Adrenal gland (tissue), 12 donors: ENCODE data around the gene RNF6. TPM values are rescaled to one million over a fixed set of nuclear protein-coding genes. Genes with fewer than 3 reads are reported as not detected.

Experiments used
- DNase-seq, 7 donors: peaks; one replicate each; pipeline ENCODE4 v3.0.0-alpha.2; 2019 to 2020
- H3K27ac ChIP-seq, 5 donors: fragments of 200-600 bp; sonication (generic) in 4 of 5; 1 replicate in 3 of 5; 2 replicates in 2 of 5; pipeline versions ENCODE4 v1.5.1 to v1.8.0; 2016 to 2020; ENCODE audit warnings: mild to moderate bottlenecking in 1 of 5
- H3K27me3 ChIP-seq: fragments of 200-600 bp; 2 replicates; pipeline ENCODE4 v1.8.0; 2021
- H3K36me3 ChIP-seq, 2 donors: fragments of 200-600 bp; replicated peaks in 1 of 2; 1 replicate in 1 of 2; 2 replicates in 1 of 2; pipeline versions ENCODE4 v1.5.1 to v1.8.0; 2018 to 2022
- H3K4me1 ChIP-seq, 2 donors: fragments of 200-600 bp; replicated peaks in 1 of 2; 1 replicate in 1 of 2; 2 replicates in 1 of 2; pipeline versions ENCODE4 v1.5.1 to v1.8.0; 2018 to 2021
- H3K4me3 ChIP-seq, 4 donors: fragments of 200-600 bp; sonication (generic) in 3 of 4; one replicate each; pipeline ENCODE4 v1.5.1; 2016 to 2018
- H3K9me3 ChIP-seq, 3 donors: fragments of 200-600 bp; sonication (generic) in 1 of 3; replicated peaks in 1 of 3; 1 replicate in 2 of 3; 2 replicates in 1 of 3; pipeline versions ENCODE4 v1.5.1 to v1.8.0; 2016 to 2021
- CTCF ChIP-seq, 6 experiments: fragments of 450-650 bp in 4 of 6; fragments of 200-600 bp in 2 of 6; sonication (generic) in 1 of 6; IDR thresholded peaks; 1 replicate in 5 of 6; 2 replicates in 1 of 6; pipeline versions ENCODE4 v1.5.1 to v1.8.0; 2016 to 2021; ENCODE audit warnings: antibody characterized with exemption in 6 of 6, mild to moderate bottlenecking in 2 of 6, moderate library complexity in 1 of 6
- POLR2A ChIP-seq, 2 donors: fragments of 450-650 bp; IDR thresholded peaks; one replicate each; pipeline ENCODE4 v1.6.1; 2017; ENCODE audit warnings: antibody characterized with exemption in 2 of 2, mild to moderate bottlenecking in 2 of 2, moderate library complexity in 1 of 2
- WGBS, 4 donors: extraction: QIAGEN DNeasy Blood & Tissue Kit in 2 of 4; methylation state at CpG; one replicate each; pipeline versions ENCODE4 v1.1.5 to v1.1.7; 2013 to 2017; 5-methylcytosine and 5-hydroxymethylcytosine counted together
- intact Hi-C, 2 donors: fragments of 100-400 bp; cut with DNase I; formaldehyde crosslinking; loops; one replicate each; pipeline versions ENCODE4 v1.14.1 to v1.15.0; 2022 to 2023
- polyA plus RNA-seq, 3 donors: library from polyadenylated mRNA; stranded (reverse); fragments of 200-250 nt in 2 of 3; fragments of 350-450 nt in 1 of 3; fragmentation: Illumina TruSeq in 1 of 3; extraction: RNeasy Lipid Tissue Mini Kit (QIAGEN cat#74804) in 1 of 3; gene quantifications; one replicate each; pipeline ENCODE4 v1.2.3, GENCODE V29; 2013 to 2014
- total RNA-seq, 9 donors: library from RNA; depleted of rRNA in 4 of 9; stranded (reverse); fragments of >200 nt in 4 of 9; fragments of 120-200 nt in 1 of 9; fragmentation: NEBNext Ultra II Directional in 1 of 9; extraction: Animal tissue kit (Norgen Biotek cat#: 25700) in 1 of 9; gene quantifications; one replicate each; pipeline versions ENCODE4 v1.1.0 to v1.2.4, GENCODE V29; 2013 to 2023
- donor health status: healthy with polysubstance abuse.
- donor health status: Bipolar disorder and iron deficiency.
- donor health status: DM: yes; HTN: yes; CAD: no.
- donor health status: DM: no; HTN: no; CAD: no.
- donor health status: DM: no; HTN: no; CAD: no.
- donor health status: DM: yes; HTN: yes; CAD: no.

The RNF6 gene
- total and polyA plus RNA-seq, 12 donors: 14.4 to 70.5 (median 31.4) TPM

DNA sequence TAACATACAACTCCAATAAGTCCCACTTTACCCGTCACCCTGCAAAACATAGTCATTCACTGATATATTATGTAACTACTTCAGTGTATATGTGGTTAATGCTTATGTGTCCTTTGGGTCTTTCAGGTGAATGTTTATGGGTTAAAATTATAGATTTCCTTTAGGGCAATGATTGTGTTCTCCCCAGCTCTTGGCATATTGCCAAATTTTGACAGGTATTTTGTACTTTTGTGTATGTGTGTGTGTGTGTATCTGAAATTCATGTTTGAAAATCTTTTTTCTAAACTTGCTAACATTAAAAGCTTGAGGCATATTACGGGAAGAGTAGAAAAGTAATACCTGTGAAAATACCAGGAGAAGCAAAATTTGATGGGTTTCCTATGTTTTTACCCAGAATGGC lies 40.0 kb upstream of the RNF6 start:
- DNase-seq: no peak
- H3K9me3 ChIP-seq: no peaks in the 10 kb centered on the region
- no peaks in the 10 kb centered on the region for H3K27me3 ChIP-seq
- H3K36me3 ChIP-seq: no peaks in the 10 kb centered on the region
- H3K4me1 ChIP-seq: peaks cover 0 to 12% of the 10 kb centered on the region in 2 donors
- 96 to 100% (median 97%) methylated on average over 2 of the region's 2 CpGs for WGBS, 4 donors
- intact Hi-C loops: no loop called here
- no peak overlapping the region for H3K27ac ChIP-seq
- no peak overlapping the region for H3K4me3 ChIP-seq
- TF ChIP-seq CTCF (IDR thresholded peaks at IDR 0.05) (no peak), POLR2A (IDR thresholded peaks at IDR 0.05) (no peak)

DNA sequence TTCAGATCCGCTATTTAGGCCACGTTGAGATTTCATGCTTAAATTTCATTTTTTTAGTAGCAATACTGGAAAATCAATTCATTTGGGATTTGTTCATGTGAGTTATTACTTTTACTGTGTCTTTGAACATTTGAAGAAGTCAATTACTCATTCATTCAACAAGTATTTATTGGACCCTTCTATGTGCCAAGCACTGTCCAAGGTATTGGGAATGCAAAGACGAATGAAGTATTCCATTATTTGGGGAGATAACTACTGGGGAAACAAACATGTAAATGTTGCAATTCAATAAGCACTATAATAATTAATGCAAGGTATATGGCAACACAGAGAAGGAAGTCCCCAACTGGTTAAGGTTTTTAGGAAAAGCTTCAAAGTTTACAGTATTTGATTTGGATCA lies 37.5 kb upstream of the RNF6 start:
- Histone ChIP-seq H3K36me3 (no peaks in the 10 kb centered on the region), H3K27ac (no peak overlapping the region), H3K9me3 (no peaks in the 10 kb centered on the region), H3K4me1 (peaks cover 9 to 22% of the 10 kb centered on the region in 2 donors), H3K27me3 (no peaks in the 10 kb centered on the region), H3K4me3 (no peak overlapping the region)
- WGBS, 4 donors: 87 to 93% (median 87%) methylated on average over 3 of the region's 3 CpGs
- intact Hi-C loops: no loop called here
- TF ChIP-seq CTCF (IDR thresholded peaks at IDR 0.05) (no peak), POLR2A (IDR thresholded peaks at IDR 0.05) (no peak)
- DNase-seq: no peak

DNA sequence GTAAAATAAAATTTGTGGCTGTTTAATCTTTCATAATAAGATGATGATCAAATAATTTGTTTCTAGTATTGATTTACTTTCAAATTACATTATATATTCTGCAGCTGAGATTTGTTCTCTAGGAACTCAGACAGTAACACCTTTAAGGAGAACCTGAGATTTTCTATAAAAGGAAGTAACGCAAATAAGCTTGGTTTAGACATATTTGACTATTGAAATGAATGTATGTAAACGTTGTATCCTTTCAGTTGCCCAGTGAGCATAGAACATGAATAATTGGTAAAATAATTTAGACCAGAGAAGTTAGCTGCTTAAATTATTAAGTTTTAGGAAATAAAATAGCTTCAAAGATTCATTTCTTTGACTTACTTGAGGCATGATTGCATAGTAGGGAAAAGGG lies 34.9 kb upstream of the RNF6 start:
- Histone ChIP-seq H3K4me3 (no peak overlapping the region), H3K27me3 (no peaks in the 10 kb centered on the region), H3K27ac (no peak overlapping the region), H3K4me1 (peaks cover 9 to 22% of the 10 kb centered on the region in 2 donors), H3K9me3 (no peaks in the 10 kb centered on the region), H3K36me3 (no peaks in the 10 kb centered on the region)
- intact Hi-C loops: no loop called here
- no peak for DNase-seq
- TF ChIP-seq POLR2A (IDR thresholded peaks at IDR 0.05) (no peak), CTCF (IDR thresholded peaks at IDR 0.05) (no peak)
- 56 to 65% (median 62%) methylated on average over 2 of the region's 2 CpGs for WGBS, 4 donors

GRCh38 chr13:26255691-26256277 lies 33.7 kb upstream of the RNF6 start:
- no peak for DNase-seq
- no peaks in the 10 kb centered on the region for H3K36me3 ChIP-seq
- intact Hi-C loops: no loop called here
- peak overlapping the region in 2 of 4 donors; percentile 90 to 93 for H3K4me3 ChIP-seq
- H3K27me3 ChIP-seq: no peaks in the 10 kb centered on the region
- no peak overlapping the region for H3K27ac ChIP-seq
- H3K9me3 ChIP-seq: no peaks in the 10 kb centered on the region
- no peak for TF ChIP-seq POLR2A (IDR thresholded peaks at IDR 0.05)
- peak in 2 of 6 experiments; percentile 8 to 43 for TF ChIP-seq CTCF (IDR thresholded peaks at IDR 0.05)
- peaks cover 9 to 22% of the 10 kb centered on the region in 2 donors for H3K4me1 ChIP-seq
- WGBS, 4 donors: 40 to 48% (median 45%) methylated on average over 10 of the region's 10 CpGs
